Endothelial cell of umbilical vein (primary cell): Measurements from ENCODE around the gene EEA1. TPM values are rescaled to one million over a fixed set of nuclear protein-coding genes. Genes with fewer than 3 reads are reported as not detected.

ENCODE experiments used
- BruUV-seq: library from RNA; stranded (reverse); fragments of 400-500 nt; replicated peaks from 2 replicates; lab custom pipeline; 2021; lab: Mats Ljungman, UMichigan
- CTCF ChIA-PET: fragments of 300-600, 350-600 bp; sonication (Branson Sonifier 250); formaldehyde crosslinking; loops from one replicate; lab custom pipeline; 2021; ENCODE audit warnings: antibody characterized with exemption, inconsistent platforms; lab: Charles Lee
- POLR2A ChIA-PET: fragments of 300-600, 350-600 bp; sonication (Branson Sonifier 250); formaldehyde crosslinking; loops from one replicate; lab custom pipeline; 2021; ENCODE audit warnings: antibody characterized with exemption, inconsistent platforms; lab: Charles Lee
- DNase-seq: peaks from one replicate; pipeline ENCODE4 v3.0.0-alpha.2; 2011; ENCODE audit warnings: low read depth, low spot score
- FAIRE-seq: peaks from 2 replicates; lab custom pipeline; 2011; peaks lifted over from hg19 to GRCh38; lab: Jason Lieb, UNC
- H2AFZ ChIP-seq: 2 replicates; pipeline ENCODE4 v1.6.0; 2012; ENCODE audit warnings: low read depth, low read length, control low read depth, inconsistent platforms
- H3K27ac ChIP-seq: 2 replicates; pipeline ENCODE4 v1.5.1; 2011; ENCODE audit warnings: low read depth, mild to moderate bottlenecking, control low read depth, low read length, moderate library complexity; ENCODE audit not compliant: insufficient read depth
- H3K27me3 ChIP-seq, 2 experiments: 2 replicates each; pipeline versions ENCODE4 v1.6.0 to v1.6.1; 2011; ENCODE audit warnings: low read length in 2 of 2, mixed read lengths in 1 of 2; ENCODE audit not compliant: control insufficient read depth in 2 of 2, insufficient read depth in 2 of 2
- H3K36me3 ChIP-seq, 2 experiments: 2 replicates in 1 of 2; 3 replicates in 1 of 2; pipeline ENCODE4 v1.5.1; 2011; ENCODE audit warnings: low read length in 2 of 2, mild to moderate bottlenecking in 1 of 2, moderate library complexity in 1 of 2; ENCODE audit not compliant: control insufficient read depth in 2 of 2, insufficient read depth in 2 of 2; ENCODE audit errors: extremely low read depth in 1 of 2
- H3K4me1 ChIP-seq: 3 replicates; pipeline ENCODE4 v1.5.1; 2011; ENCODE audit warnings: mild to moderate bottlenecking, low read length; ENCODE audit not compliant: control insufficient read depth, insufficient read depth; ENCODE audit errors: extremely low read depth
- H3K4me2 ChIP-seq: 2 replicates; pipeline ENCODE4 v1.6.1; 2011; ENCODE audit warnings: low read length, control low read depth, mixed read lengths; ENCODE audit not compliant: insufficient read depth
- H3K4me3 ChIP-seq, 3 experiments: fragments of 200-600 bp in 1 of 3; sonication (generic), shearing (Covaris generic) in 1 of 3; replicated peaks in 1 of 3; 2 replicates each; pipeline ENCODE4 v1.5.1; 2011 to 2016; ENCODE audit warnings: control low read depth in 3 of 3, low read length in 3 of 3, mild to moderate bottlenecking in 2 of 3, inconsistent platforms in 1 of 3, low read depth in 1 of 3, moderate library complexity in 1 of 3; ENCODE audit not compliant: insufficient read depth in 1 of 3
- H3K79me2 ChIP-seq: 2 replicates; pipeline ENCODE4 v1.6.0; 2012; ENCODE audit warnings: low read length, inconsistent platforms; ENCODE audit not compliant: control insufficient read depth, insufficient read depth
- H3K9ac ChIP-seq: replicated peaks from 2 replicates; pipeline ENCODE3; 2011; ENCODE audit warnings: low read length, control low read depth; ENCODE audit not compliant: insufficient read depth; ENCODE audit errors: extremely low read depth
- H3K9me1 ChIP-seq: replicated peaks from 3 replicates; pipeline ENCODE4 v1.6.0; 2011; ENCODE audit warnings: mild to moderate bottlenecking, low read length; ENCODE audit not compliant: control insufficient read depth, insufficient read depth; ENCODE audit errors: extremely low read depth
- H3K9me3 ChIP-seq: replicated peaks from 2 replicates; pipeline ENCODE4 v1.5.1; 2012; ENCODE audit warnings: low read length, inconsistent platforms; ENCODE audit not compliant: control insufficient read depth, insufficient read depth
- H4K20me1 ChIP-seq: replicated peaks from 2 replicates; pipeline ENCODE3; 2011; ENCODE audit warnings: mild to moderate bottlenecking, low read length; ENCODE audit not compliant: control insufficient read depth, insufficient read depth; ENCODE audit errors: extremely low read depth
- CTCF ChIP-seq, 2 donors: IDR thresholded peaks; 1 replicate in 1 of 2; 2 replicates in 1 of 2; pipeline ENCODE4 v1.5.1; 2011; ENCODE audit warnings: low read length in 2 of 2, mild to moderate bottlenecking in 2 of 2, moderate library complexity in 2 of 2, control low read depth in 1 of 2, inconsistent platforms in 1 of 2, low read depth in 1 of 2; ENCODE audit not compliant: insufficient read depth in 1 of 2; ENCODE audit errors: extremely low read depth in 1 of 2
- EZH2 ChIP-seq: IDR thresholded peaks from 2 replicates; pipeline ENCODE4 v1.6.1; 2012; ENCODE audit warnings: borderline replicate concordance, low read depth, mild to moderate bottlenecking, moderate library complexity, low read length, inconsistent platforms; ENCODE audit not compliant: severe bottlenecking
- FOS ChIP-seq: IDR thresholded peaks from 2 replicates; pipeline ENCODE4 v1.6.1; 2011; ENCODE audit warnings: mild to moderate bottlenecking, low read length, moderate library complexity, borderline replicate concordance; ENCODE audit not compliant: insufficient read depth
- GATA2 ChIP-seq: IDR thresholded peaks from 2 replicates; pipeline ENCODE4 v1.7.0; 2011; ENCODE audit warnings: low read depth, mild to moderate bottlenecking, moderate library complexity, mixed read lengths, low read length; ENCODE audit not compliant: insufficient read length, insufficient read depth
- JUN ChIP-seq: IDR thresholded peaks from 2 replicates; pipeline ENCODE4 v1.6.1; 2011; ENCODE audit warnings: borderline replicate concordance, low read depth; ENCODE audit not compliant: insufficient read length, insufficient read depth
- MAX ChIP-seq: IDR thresholded peaks from 2 replicates; pipeline ENCODE4 v1.6.1; 2011; ENCODE audit not compliant: insufficient read depth, insufficient read length
- MYC ChIP-seq: IDR thresholded peaks from one replicate; pipeline ENCODE4 v1.6.1; 2011; ENCODE audit warnings: mild to moderate bottlenecking, low read depth, low read length
- POLR2A ChIP-seq: IDR thresholded peaks from 2 replicates; pipeline ENCODE4 v1.6.1; 2012; ENCODE audit warnings: low read depth, mild to moderate bottlenecking, control low read depth, low read length
- POLR2AphosphoS5 ChIP-seq: IDR thresholded peaks from 2 replicates; pipeline ENCODE4 v1.6.1; 2012; ENCODE audit warnings: low read depth, mild to moderate bottlenecking, control low read depth, low read length, moderate library complexity; ENCODE audit not compliant: insufficient read depth
- dilution Hi-C: fragments of 300-500 bp; cut with MboI; formaldehyde crosslinking; loops from one replicate; pipeline ENCODE4 v1.15.0; 2019; ENCODE audit warnings: low sequenced_read_pairs; ENCODE audit not compliant: extremely low pct_ligation_motif_present
- intact Hi-C: fragments of 100-400 bp; cut with micrococcal nuclease; formaldehyde crosslinking; loops from one replicate; pipeline ENCODE4 v1.10.0; 2022
- polyA plus RNA-seq, 4 experiments: library from polyadenylated mRNA; depleted of rRNA in 3 of 4; stranded (reverse) in 3 of 4; unstranded in 1 of 4; fragments of >200 nt; gene quantifications; 2 replicates each; pipeline versions ENCODE4 v1.2.1 to v1.2.3, GENCODE V29; 2011 to 2012; ENCODE audit warnings: missing spikeins in 1 of 4
- total RNA-seq: library from RNA; stranded (reverse); gene quantifications from 2 replicates; pipeline ENCODE4 v1.2.3, GENCODE V29; 2021

The EEA1 gene
- total and polyA plus RNA-seq, 2 donors (not counting 3 experiments of a cell fraction or from before 2014, with no cell fraction given): 2.6 to 38.8 TPM

GRCh38 chr12:92733181-92733580, 195.9 kb downstream of the EEA1 start:
- no peak for FAIRE-seq
- no peaks in the 10 kb centered on the region for H3K9me3 ChIP-seq
- H3K27ac ChIP-seq: no peak overlapping the region
- H3K4me3 ChIP-seq: no peak overlapping the region
- no peaks in the 10 kb centered on the region for H3K79me2 ChIP-seq
- intact Hi-C loops: no loop called here
- H3K9me1 ChIP-seq: no peaks in the 10 kb centered on the region
- no peak overlapping the region for H3K9ac ChIP-seq
- H3K4me2 ChIP-seq: no peak overlapping the region
- no peak for DNase-seq
- POLR2A ChIA-PET: no interaction called here
- TF ChIP-seq JUN: no peak
- no peak for TF ChIP-seq POLR2AphosphoS5
- TF ChIP-seq EZH2: no peak
- no peak for TF ChIP-seq FOS
- TF ChIP-seq POLR2A: no peak
- TF ChIP-seq MYC: no peak
- no peak for TF ChIP-seq CTCF (IDR thresholded peaks at IDR 0.05; ENCODE audit: extremely low read depth in 1 of 2, insufficient read depth in 1 of 2, low read depth in 1 of 2, low read length in 2 of 2)
- no peak for TF ChIP-seq GATA2
- no peak for TF ChIP-seq MAX
- peaks cover 4% of the 10 kb centered on the region for H3K4me1 ChIP-seq
- dilution Hi-C loops: no loop called here
- BruUV-seq: no TSS peak
- no peaks in the 10 kb centered on the region for H3K36me3 ChIP-seq
- no peaks in the 10 kb centered on the region for H4K20me1 ChIP-seq
- peaks cover 1 to 2% of the 10 kb centered on the region in 2 experiments for H3K27me3 ChIP-seq
- H2AFZ ChIP-seq: no peak overlapping the region
- CTCF ChIA-PET: interaction anchor here (1.6 to 1.9 kb wide), 2 partner anchors 16 to 21 kb away, joined by 4 to 6 read pairs; no protein-coding TSS in a partner anchor
